Hematopoietic multipotent progenitor cell (in vitro differentiated cells): ENCODE data around the gene OAS2. TPM values are rescaled to one million over a fixed set of nuclear protein-coding genes. Genes with fewer than 3 reads are reported as not detected.

Experiments
- DNase-seq, 3 donors: peaks; one replicate each; pipeline ENCODE4 v3.0.0-alpha.2; 2011 to 2015; ENCODE audit warnings: low read depth in 2 of 3, low spot score in 2 of 3
- total RNA-seq: library from RNA; depleted of rRNA; stranded (reverse); fragments of >200 nt; gene quantifications from one replicate; pipeline ENCODE4 v1.2.3, GENCODE V29; 2012

The OAS2 gene
- total RNA-seq, 1 donor, result 34.7 TPM

DNA sequence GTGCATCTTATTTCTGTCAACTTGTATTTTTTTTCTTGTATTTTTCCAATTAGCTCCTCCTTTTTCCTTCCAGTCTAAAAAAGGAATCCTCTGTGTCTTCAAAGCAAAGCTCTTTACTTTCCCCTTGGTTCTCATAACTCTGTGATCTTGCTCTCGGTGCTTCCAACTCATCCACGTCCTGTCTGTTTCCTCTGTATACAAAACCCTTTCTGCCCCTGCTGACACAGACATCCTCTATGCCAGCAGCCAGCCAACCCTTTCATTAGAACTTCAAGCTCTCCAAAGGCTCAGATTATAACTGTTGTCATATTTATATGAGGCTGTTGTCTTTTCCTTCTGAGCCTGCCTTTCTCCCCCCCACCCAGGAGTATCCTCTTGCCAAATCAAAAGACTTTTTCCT, 32.4 kb downstream of the OAS2 start:
- DNase-seq, result no peak

DNA sequence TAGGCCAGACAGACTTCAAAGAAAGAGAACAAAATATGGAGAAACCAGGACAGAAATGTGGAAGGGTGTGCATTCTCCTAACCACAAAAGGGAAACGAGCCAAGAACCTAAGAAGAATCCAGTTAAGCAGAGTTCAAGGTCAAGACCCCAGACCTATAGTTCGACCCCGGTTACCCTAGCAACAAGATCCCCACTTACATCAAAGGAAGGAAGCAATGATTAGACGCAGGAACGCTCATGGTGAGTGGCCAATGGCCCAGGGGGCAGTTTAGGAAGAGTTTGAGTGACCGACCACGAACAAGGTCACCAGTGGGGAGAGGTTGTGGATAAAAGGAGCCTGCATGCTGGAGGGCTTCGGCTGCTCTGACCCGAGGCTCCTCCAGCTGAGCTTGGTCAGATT, 36.2 kb downstream of the OAS2 start:
- no peak for DNase-seq

DNA sequence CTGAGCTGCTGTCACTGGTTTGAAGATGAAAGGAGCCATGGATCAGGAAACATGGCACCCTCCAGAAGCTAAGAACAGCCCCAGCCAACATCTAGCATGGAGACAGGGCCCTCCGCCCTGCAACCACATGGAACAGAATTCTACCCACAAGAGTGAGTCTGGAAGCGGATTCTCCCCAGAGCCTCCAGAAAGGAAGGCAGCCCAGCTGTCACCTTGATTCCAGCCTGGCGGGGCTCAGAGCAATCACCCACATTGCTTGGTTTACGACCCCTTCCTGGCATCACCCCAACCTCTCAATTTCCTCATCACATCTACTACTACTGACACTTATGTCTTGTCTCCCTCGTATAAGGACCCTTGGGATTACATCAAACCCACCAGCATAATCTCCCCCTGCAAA, 38.5 kb downstream of the OAS2 start:
- no peak for DNase-seq

DNA sequence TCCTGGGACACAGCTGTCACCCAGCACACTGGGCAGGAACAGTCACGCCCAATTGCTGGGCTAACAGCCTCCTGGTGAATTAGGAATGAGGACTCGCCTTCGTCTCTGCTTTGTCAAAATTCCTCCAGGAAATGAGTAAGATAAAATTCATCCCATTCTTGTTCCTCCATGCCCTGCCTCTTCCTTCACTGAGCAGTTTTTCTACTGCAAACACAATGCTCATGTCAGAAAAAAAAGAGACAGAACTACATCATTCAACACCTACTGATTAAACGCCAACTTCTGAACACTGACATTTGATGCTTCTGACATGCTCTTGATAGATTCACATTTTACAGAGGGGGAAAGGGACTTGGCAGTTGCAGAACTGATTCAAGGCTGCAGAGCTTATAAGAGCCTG, 40.7 kb downstream of the OAS2 start:
- DNase-seq, result no peak

DNA sequence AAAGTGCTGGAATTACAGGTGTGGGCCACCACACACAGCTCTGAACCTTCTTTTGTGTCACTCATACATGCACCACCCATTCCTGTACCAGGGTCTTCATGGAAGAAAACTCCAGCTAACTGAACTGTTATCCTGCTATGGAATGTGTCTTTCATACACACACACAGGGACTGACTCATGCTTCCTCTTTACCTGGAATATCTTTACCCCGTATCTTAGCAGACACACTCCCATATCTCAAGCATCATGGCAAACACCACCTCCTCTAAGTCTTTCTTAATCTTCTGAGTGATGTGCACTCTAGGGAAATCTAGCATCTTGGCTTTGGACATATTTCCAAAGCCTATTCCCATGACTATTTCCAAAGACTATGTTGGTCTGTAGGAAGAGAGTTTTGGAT, 43.2 kb downstream of the OAS2 start:
- no peak for DNase-seq

DNA sequence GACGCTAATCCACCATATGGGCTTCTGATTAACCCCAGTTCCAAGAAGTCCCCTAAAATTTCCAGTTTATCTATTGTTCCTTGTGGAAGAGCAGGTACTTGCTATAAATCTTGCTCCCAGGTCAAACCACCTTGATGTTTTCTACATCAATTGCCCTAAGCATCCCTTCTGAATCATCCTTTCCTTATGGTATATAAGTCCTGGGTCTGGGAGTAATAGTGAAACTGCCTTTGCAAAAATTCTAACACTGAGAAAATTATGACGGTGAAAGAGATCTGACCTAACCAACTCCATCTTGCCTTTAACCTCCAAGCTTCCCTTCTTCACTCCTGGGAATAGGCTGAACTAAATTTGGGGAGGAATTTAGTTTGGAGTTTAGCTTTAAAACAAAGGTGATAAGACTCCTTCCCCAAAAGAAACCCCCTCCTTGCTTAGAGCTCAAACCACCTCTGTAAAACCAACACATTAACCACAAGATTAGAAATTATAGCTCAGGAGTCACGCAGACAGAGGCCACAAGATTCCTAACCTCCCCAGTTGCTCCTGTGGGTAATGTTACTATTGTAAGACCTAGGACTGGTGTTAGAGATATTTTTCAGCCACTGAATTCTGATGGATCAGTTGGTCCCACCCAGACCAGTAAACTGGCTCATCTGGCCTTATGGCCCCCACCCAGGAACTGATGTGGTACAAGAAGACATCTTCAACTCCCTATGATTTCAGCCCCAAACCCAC, 44.4 kb downstream of the OAS2 start:
- no peak for DNase-seq

DNA sequence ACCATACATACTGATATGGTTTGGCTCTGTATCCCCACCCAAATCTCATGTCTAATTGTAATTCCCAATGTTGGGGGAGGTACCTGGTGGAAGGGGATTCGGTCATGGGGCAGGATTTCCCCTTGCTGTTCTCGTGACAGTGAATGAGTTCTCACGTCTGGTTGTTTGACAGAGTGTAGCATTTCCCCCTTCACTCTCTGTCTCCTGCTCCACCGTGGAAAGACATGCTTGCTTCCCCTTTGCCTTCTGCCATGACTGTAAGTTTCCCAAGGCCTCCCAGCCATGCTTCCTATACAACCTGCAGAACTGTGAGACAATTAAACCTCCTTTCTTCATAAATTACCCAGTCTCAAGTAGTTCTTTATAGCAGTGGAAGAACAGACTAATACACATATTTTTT, 49.4 kb downstream of the OAS2 start:
- DNase-seq, result no peak

DNA sequence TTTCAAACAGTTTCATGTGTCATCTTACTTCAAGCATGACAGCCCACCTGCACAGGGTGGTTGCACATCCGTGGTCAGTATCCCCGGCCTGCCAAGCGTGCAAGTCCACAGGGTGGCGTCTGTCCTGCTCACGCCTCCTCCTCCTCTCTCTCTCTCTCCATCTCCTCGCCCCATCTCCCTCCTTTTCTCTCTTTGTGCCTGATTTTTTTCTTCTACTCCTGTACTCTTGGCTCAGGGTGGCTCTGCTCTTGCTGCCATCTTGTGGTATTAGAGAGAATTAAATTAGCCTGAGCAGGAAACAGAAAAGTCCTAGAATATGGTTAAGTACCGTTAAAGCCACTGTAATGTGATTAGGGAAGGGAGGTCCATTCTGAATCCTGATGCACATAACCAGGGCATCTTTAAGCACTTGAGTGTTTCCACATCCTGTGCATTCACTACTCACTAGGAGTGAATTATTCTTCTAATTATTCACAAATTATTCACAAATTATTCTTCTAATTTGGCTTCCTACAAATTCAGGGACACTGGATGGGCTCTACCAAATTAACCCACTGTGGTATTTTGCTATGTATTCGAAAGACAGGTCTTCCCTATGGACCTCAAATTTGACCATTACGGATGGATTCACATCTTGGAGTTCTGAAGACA, 52.7 kb downstream of the OAS2 start:
- peak in 2 of 3 donors; percentile 25 to 66 for DNase-seq

DNA sequence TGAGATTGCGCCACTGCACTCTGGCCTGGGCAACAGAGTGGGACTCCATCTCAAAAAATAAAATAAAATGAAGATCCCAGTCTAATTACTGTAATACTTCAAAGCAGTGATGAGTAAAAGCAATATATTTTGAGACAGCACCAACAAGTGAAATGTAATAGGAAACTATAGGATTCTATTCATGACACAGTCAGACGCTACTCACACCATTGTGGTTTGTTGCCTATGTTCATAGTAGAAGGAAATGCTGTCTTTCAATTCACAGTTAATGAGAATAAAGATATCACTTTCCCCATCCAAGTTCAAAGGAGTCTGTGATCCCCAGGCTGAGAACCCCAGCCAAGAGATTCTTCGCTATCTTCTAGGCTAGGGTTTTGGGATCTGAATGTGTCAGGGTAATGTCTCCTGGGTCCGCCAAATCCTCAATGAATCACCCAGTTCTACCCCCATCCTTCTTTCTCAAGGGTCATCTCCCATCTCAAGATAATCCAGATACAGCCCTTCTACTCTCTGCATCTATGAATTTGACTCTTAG, 61.7 kb downstream of the OAS2 start:
- DNase-seq, result no peak

DNA sequence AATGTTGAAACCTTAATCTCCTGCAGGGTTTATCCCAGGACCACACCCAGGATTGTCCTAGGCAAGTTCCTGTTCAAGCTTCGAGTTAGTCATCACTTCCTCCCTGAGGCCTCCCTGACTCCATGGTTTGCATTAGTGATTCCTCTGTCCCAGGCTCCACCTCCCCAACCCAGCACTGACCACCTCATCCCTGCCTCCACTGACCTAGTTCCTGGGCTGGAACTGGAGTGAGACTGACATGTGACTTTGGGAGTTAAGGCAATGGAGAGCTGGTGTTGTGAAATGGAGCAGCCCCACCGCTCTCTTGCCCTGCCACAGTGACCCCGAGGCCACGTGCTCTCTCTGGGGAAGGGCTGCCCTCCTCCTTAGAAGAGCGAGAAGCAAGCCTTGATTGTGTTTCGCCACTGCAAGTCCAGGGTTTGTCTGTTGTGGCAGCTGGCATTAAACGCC, 62.4 kb downstream of the OAS2 start:
- no peak for DNase-seq

DNA sequence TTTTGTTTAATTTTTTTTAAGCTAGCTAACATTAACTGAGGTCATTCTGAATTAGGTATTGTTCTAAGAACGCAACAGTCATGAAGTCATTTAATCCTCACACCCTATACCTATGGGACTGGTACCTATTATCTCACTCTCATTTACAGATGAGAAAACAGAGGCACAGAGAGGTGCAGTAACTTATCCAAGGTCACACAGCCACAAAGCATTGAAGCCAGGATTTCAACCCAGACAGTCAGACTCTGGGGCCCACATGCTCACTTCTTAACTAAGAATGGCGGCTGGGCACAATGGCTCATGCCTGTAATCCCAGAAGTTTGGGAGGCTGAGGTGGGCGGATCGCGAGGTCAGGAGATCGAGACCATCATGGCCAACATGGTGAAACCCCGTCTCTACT, 63.2 kb downstream of the OAS2 start:
- DNase-seq, result no peak

DNA sequence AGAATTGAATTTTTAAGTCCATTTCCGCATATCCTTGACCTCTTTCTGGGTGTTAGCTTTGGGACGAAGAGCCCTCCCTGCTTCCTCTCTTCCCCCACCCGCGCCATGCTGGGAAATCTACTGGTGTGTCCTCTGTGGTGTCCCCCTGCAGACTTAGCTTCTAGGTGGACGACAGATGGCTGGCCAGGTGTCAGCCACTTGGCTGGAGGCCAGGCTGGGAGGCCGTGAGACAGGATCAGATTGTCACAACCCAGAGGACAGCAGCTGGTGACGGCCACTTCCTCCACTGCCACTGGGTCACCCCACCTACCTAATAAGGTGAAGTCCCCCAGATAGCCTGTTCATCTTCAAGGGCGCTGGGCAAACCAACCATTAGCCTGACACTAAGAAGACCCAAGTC, 64.9 kb downstream of the OAS2 start:
- DNase-seq, result no peak

DNA sequence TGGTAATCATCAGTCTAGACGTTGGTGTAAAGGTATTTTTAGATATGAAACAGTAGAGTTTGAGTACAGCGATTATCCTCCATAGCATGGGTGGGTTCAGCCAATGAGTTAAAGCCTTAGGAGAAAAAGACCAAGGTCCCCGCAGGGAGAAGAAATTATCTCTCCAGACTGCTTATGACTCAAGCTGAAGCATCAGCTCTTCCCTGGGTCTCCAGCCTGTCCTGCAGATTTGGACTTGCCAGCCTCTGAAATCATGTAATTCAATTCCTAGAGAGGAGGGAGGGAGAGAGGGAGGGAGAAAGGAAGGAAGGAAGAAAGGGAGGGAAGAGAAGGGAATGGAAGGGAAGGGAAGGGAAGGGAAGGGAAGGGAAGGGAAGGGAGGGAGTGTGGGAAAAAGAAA, 66.2 kb downstream of the OAS2 start:
- DNase-seq, result no peak

DNA sequence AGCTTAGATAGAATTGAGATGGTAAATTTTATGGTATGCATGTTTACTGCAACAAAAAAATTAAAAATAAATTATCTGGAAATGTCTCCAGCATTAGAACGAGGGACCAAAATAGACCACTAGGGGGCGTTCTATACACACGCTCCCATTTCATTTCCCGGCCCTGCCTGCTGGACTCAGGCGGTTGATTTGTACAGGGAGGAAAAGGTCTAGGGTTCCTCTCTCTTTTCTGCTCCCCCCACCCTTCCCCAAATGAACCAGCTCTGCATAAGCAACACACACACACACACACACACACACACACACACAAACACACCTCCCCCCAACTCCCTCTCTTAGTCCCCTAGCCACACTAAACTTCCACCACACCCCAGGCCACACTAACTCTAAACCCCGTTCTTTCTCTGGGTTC, 70.4 kb downstream of the OAS2 start:
- DNase-seq, result peak; percentile 50 to 78 (median 65)

DNA sequence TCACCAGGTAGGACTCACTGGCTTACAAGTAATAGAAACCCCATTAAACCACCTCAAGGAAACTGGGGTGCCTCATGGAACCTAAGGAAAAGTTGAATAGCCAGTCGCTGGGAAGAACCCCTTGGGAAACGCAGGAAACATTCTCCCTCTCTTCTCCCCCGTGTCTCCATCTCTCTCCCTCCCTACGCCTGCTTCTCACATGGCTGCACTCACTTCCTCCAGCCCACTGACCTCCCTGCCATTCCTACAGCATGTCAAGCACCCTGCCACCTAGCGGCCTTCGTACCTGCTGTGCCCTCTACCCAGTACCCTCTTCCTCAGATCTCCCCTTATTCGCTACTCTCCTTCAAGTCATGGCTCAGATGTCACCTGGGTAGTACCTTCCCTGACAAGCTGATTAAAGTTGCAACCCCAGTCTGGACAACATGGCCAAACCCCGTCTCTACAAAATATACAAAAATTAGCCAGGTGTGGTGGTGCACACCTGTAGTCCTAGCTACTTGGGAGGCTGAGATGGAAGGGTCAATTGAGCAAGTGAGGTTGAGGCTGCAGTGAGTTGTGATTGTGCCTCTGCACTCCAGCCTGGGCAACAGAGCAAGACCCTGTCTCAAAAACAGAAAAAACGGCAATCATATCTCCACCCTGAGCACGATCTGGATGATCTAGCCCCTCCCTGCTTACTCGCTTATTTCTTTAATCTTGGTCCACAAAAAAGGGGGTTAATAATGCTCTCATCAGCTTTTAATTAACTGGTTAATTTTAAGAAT, 71.8 kb downstream of the OAS2 start:
- DNase-seq, result peak in 1 of 3 donors; percentile 19

DNA sequence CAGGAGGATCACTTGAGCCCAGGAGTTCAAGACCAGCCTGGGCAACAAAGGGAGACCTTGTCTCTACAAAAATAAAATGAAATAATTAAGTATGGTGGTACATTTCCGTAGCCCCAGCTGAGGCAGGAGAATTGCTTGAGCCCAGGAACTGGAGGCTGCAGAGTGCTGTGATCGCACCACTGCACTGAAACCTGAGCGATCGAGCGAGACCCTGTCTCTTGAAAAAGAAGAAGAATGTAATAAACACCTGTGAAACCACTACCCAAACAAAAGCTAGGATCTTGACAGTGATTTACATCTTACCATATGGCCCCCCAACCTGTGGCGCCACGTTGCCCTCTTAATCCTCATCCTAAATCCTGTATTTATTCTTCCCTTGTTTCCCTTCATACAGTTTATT, 72.5 kb downstream of the OAS2 start:
- no peak for DNase-seq

DNA sequence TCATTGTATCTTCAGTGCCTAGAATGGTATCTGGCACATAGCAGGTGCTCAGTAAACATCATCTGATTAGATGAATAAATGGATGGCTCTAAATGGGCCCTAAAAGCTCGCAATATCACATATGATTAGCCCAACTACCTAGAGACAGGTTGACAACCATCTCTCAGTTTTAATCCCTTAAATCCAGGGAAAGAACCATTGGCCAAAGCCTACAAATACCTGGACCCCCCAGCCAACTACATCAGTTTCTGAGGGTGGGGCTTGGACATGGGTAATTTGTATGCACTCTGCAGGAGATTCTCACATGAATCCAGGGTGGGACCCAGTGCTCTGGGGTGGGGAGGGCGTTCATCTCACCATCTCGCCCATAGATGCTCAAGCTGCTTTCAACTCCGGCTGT, 73.4 kb downstream of the OAS2 start:
- no peak for DNase-seq

DNA sequence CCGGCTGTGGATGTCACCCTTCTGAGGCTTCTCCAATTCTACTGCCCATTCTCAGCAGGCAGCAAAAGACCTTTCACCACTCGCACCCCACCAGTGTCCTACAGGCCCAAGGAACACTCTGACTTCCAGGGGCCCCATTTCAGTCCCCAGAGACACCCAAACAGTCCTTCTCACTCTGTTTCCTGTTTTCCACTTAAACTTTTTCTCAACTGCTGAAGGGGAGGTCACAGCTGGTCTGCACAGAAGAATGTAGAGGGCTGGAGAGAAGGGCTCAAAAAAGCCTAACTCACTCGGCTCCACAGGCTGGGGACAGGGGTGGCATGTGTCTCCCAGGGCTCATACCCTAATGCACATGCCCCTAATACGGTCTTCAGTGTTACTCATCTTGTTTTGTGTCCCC, 74.0 kb downstream of the OAS2 start:
- no peak for DNase-seq

DNA sequence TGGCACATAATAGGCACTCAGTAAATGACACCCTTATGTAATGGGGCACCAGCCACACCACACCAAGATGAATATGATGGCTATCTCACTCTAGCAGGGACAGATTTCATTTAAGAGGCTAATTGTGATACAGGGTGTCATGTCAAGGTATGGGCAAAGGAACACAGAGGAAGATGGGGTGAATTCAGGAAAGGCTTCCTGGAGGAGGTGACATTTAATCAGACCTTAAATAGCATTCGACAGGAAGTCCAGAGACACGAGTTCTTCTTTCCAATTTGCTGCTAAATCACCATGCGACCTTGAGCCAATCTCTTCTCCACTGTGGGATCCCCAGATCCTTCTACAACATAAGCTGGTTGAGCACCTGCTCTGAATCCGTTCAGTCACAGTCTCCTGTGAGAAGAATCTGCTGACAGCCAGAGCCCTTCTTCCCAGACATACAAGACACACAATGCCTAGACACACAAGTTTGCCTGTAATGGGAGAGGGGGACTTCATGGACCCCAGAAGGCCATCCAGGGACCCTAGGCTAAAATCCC, 76.7 kb downstream of the OAS2 start:
- DNase-seq, result no peak

DNA sequence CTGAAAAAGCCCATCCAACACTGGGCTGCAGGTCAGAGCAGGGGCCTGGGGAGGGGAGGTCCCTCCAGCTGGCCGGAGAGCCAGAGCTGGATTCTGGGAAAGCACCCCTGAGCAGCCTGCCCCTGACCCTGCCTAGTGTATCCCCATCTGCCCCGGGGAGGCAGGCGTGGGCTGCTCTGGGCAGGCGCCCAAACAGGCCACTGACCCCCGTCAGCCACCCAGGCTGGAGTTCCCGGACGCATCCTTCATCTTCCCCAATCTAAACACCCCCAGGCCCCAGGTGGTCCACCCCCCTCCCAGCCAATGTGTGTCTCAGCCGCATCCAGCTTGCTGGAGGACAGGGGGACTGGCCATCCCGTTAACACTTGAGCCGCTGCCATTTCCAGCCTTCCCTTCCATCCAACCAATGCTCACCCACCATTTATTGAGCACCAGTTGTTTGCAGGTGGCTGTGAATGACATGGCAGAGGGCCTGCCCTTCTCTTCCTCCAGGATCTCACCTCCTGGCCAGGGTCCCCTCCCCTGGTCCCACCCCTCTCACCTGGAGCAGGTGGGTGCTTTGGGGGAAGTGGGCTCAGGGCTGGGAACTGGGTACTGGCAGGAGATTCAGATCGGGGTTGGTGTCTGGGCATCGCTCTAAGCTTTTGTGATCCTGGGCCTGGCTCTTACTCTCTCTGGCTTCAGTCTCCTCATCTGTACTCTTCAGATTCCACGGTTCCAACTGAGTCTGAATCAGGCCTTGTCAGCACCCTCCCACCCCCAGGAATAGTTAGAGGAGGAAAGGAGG, 77.5 kb downstream of the OAS2 start:
- no peak for DNase-seq

DNA sequence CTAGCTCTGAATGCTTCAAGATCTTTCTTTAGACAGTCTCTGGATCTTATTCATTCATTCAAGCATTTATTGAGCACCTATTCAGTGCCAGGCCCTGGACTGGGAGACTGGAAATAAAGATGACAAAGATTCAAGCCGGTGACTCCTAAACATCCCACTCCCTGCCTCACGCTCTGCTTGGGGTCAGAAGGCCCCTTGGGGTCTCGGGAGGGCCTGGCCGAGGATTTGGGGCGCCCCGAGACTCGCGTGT, 78.0 kb downstream of the OAS2 start:
- DNase-seq, result no peak
